PC-3 (cell line): ENCODE data around the gene TAX1BP3. TPM values are rescaled to one million over a fixed set of nuclear protein-coding genes. Genes with fewer than 3 reads are reported as not detected.

Source experiments
- ATAC-seq: fragments of 200-7000 bp; cut with Tn5 transposase; 2 replicates; pipeline ENCODE4 v1.9.1; 2020; ENCODE audit warnings: mild to moderate bottlenecking, moderate library complexity
- Bru-seq: library from RNA; stranded (reverse); fragments of 400-500 nt; gene quantifications from one replicate; lab custom pipeline; 2021; lab: Mats Ljungman, UMichigan
- BruChase-seq, 2 experiments: library from RNA; stranded (reverse); fragments of 400-500 nt; gene quantifications; one replicate each; lab custom pipeline; 2021; lab: Mats Ljungman, UMichigan
- BruUV-seq: library from RNA; stranded (reverse); fragments of 400-500 nt; replicated peaks from 2 replicates; lab custom pipeline; 2021; lab: Mats Ljungman, UMichigan
- CTCF ChIA-PET: fragments of 300-600 bp; sonication (Branson Sonifier 250); formaldehyde crosslinking; loops from one replicate; lab custom pipeline; 2022; ENCODE audit warnings: antibody characterized with exemption; lab: Charles Lee
- POLR2A ChIA-PET: fragments of 300-600 bp; sonication (Branson Sonifier 250); formaldehyde crosslinking; loops from one replicate; lab custom pipeline; 2022; ENCODE audit warnings: antibody characterized with exemption; ENCODE audit not compliant: unreplicated experiment; lab: Charles Lee
- DNase-seq: peaks from one replicate; pipeline ENCODE4 v3.0.0-alpha.2; 2015
- H2AFZ ChIP-seq: fragments of 300-600 bp; sonication (generic); 2 replicates; pipeline ENCODE4 v1.6.0; 2016; ENCODE audit warnings: antibody characterized with exemption, low read length
- H3F3A ChIP-seq: fragments of 300-600 bp; sonication (generic); one replicate; pipeline ENCODE4 v1.6.0; 2017; ENCODE audit warnings: antibody characterized with exemption, low read length, control low read depth, mild to moderate bottlenecking; ENCODE audit not compliant: unreplicated experiment
- H3K27ac ChIP-seq: fragments of 300-600 bp; sonication (generic); 2 replicates; pipeline ENCODE4 v1.5.1; 2016; ENCODE audit warnings: mild to moderate bottlenecking, low read length
- H3K27me3 ChIP-seq: fragments of 300-600 bp; sonication (generic); 2 replicates; pipeline ENCODE4 v1.6.1; 2016; ENCODE audit warnings: low read length, mixed read lengths
- H3K36me3 ChIP-seq: fragments of 300-600 bp; sonication (generic); 2 replicates; pipeline ENCODE4 v1.6.1; 2016; ENCODE audit warnings: low read depth, mixed run types, low read length, mixed read lengths
- H3K4me1 ChIP-seq: fragments of 300-600 bp; sonication (generic); 2 replicates; pipeline ENCODE4 v1.5.1; 2016; ENCODE audit warnings: low read length; ENCODE audit not compliant: insufficient read depth
- H3K4me2 ChIP-seq: fragments of 300-600 bp; sonication (generic); 2 replicates; pipeline ENCODE4 v1.6.0; 2016; ENCODE audit warnings: low read length
- H3K4me3 ChIP-seq: fragments of 300-600 bp; sonication (generic); 2 replicates; pipeline ENCODE4 v1.5.1; 2016; ENCODE audit warnings: mild to moderate bottlenecking, low read length, mixed read lengths
- H3K79me2 ChIP-seq: fragments of 300-600 bp; sonication (generic); 2 replicates; pipeline ENCODE4 v1.6.1; 2017; ENCODE audit warnings: low read length, mixed read lengths
- H3K9ac ChIP-seq: fragments of 300-600 bp; sonication (generic); 2 replicates; pipeline ENCODE4 v1.6.0; 2016; ENCODE audit warnings: mild to moderate bottlenecking, low read length
- H3K9me2 ChIP-seq: fragments of 300-600 bp; sonication (generic); replicated peaks from 2 replicates; pipeline ENCODE4 v1.6.1; 2016; ENCODE audit warnings: mixed run types, low read length, mixed read lengths
- H3K9me3 ChIP-seq: fragments of 300-600 bp; sonication (generic); 2 replicates; pipeline ENCODE4 v1.6.1; 2016; ENCODE audit warnings: low read length, mixed read lengths
- H4K20me1 ChIP-seq: fragments of 300-600 bp; sonication (generic); 2 replicates; pipeline ENCODE4 v1.6.1; 2016; ENCODE audit warnings: low read length, mixed read lengths
- EZH2 ChIP-seq: fragments of 300-600 bp; sonication (generic); IDR thresholded peaks from one replicate; pipeline ENCODE4 v1.6.1; 2017; ENCODE audit warnings: antibody characterized with exemption, mild to moderate bottlenecking, low read length; ENCODE audit not compliant: unreplicated experiment
- EZH2phosphoT487 ChIP-seq: fragments of 300-600 bp; sonication (generic); IDR thresholded peaks from 2 replicates; pipeline ENCODE4 v1.6.1; 2018; ENCODE audit warnings: mild to moderate bottlenecking, antibody characterized with exemption, low read length, borderline replicate concordance
- intact Hi-C: fragments of 100-400 bp; cut with micrococcal nuclease; formaldehyde crosslinking; loops from 2 replicates; pipeline ENCODE4 v1.9.0; 2023
- long read RNA-seq: library from polyadenylated mRNA; unstranded; transcript quantifications from one replicate; pipeline ENCODE4 v2.0.0, GENCODE V29; 2021; ENCODE audit not compliant: unreplicated experiment
- total RNA-seq: library from RNA; depleted of rRNA; stranded (reverse); fragments of >200 nt; gene quantifications from 2 replicates; pipeline ENCODE4 v1.2.3, GENCODE V29; 2014; rRNA removed
- TF ChIP-seq, protein P1 (sequence below): fragments of 300-600 bp; sonication (generic); conservative IDR thresholded peaks from 2 replicates; pipeline ENCODE4 v1.5.1; 2017; ENCODE audit warnings: antibody characterized with exemption, low read depth, mild to moderate bottlenecking, low read length

Gene TAX1BP3, protein sequence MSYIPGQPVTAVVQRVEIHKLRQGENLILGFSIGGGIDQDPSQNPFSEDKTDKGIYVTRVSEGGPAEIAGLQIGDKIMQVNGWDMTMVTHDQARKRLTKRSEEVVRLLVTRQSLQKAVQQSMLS
- total RNA-seq = 87.7 and 100 TPM in 2 replicates
- percentile 83 among the genes with signal in this experiment for Bru-seq, nascent RNA
- percentile 90 among the genes with signal in this experiment for BruChase-seq, experiment 1, labeled RNA remaining after a 6-hour chase
- BruChase-seq, experiment 2, labeled RNA remaining after a 2-hour chase = percentile 86 among the genes with signal in this experiment
- long read RNA-seq, transcript TAX1BP3-201 (4 exons, 1,377 nt) = major isoform, 19 of 27 reads
- long read RNA-seq, partial matches to known transcripts = 0 of 27 reads
- long read RNA-seq, other reads (novel, unspliced or antisense) = 8 of 27 reads

DNA sequence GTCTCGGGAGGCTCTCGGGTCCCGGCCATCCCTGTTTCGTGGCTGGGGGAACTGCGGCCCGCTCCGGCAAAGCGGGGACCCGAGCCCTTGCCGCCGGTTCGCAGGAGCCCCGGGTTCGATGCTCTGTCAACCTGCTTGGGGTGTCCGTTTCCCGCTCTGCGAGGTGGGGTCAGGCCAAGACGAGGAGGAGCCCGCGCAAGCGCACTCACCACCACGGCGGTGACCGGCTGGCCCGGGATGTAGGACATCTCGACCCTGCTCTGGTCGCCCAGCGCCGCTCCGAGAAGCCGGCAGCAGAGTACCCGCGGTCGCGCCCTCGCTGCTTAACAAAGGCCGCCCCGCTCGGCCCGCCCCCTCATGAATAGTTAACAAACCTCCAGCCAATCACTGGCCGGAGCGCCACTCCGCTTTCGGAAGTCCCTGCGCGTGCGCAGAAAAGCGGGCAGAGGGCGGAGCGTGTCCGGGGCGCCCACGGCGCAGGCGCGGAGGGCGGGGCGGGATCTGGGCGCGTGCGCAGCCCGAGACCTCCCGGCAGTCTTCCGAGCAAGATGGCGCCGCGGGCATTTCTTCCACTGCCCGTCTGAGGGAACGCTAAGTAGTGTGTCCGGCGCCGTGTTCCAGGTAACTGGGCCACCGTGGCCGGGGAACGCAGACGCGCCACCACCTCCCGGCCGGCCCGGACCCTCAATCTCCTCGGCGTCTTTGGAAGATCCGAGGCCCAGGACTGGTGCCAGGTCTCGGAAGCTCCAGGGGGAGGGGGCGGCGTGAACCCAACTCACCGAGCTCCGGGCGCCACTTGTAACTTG is at the start of gene TAX1BP3, which contains the start of gene EMC6:
Gene TAX1BP3 (minus strand): TSS at position 300 of the 806 bp plus-strand sequence. CDS start 52 bp downstream, at position 248.
Gene EMC6 (plus strand): TSS at position 534 of the 806 bp plus-strand sequence. CDS start 335 bp downstream, outside the sequence.
- H3K79me2 ChIP-seq = peaks cover 47% of the 10 kb centered on the region
- peaks cover 11% of the 10 kb centered on the region; the same call in 1 of the 2 replicates for H3K4me1 ChIP-seq
- peak within 1 kb of the TSS; percentile 86 for H2AFZ ChIP-seq
- BruUV-seq = no TSS peak
- no peaks in the 10 kb centered on the region for H3K27me3 ChIP-seq
- no peaks in the 10 kb centered on the region for H3K9me2 ChIP-seq
- peak within 1 kb of the TSS; percentile 99 for H3K4me2 ChIP-seq
- no peaks in the 10 kb centered on the region for H3K9me3 ChIP-seq
- ATAC-seq = peak; percentile 89
- ChIA-PET POLR2A (interaction anchor here (0.7 kb wide), 1 partner anchor 942 kb away, joined by 4 read pairs; no protein-coding TSS in a partner anchor), CTCF (no interaction called here)
- DNase-seq = peak; percentile 96
- H3K4me3 ChIP-seq = peak within 1 kb of the TSS; percentile 99
- peak within 1 kb of the TSS; percentile 83 for H3K27ac ChIP-seq
- H3K36me3 ChIP-seq = no peaks in the 10 kb centered on the region
- intact Hi-C loops = loop anchor here (2.0 kb wide), 1 partner anchor 32 kb away; the partner anchor contains the start of genes CTNS and SHPK
- TF ChIP-seq, protein P1, sequence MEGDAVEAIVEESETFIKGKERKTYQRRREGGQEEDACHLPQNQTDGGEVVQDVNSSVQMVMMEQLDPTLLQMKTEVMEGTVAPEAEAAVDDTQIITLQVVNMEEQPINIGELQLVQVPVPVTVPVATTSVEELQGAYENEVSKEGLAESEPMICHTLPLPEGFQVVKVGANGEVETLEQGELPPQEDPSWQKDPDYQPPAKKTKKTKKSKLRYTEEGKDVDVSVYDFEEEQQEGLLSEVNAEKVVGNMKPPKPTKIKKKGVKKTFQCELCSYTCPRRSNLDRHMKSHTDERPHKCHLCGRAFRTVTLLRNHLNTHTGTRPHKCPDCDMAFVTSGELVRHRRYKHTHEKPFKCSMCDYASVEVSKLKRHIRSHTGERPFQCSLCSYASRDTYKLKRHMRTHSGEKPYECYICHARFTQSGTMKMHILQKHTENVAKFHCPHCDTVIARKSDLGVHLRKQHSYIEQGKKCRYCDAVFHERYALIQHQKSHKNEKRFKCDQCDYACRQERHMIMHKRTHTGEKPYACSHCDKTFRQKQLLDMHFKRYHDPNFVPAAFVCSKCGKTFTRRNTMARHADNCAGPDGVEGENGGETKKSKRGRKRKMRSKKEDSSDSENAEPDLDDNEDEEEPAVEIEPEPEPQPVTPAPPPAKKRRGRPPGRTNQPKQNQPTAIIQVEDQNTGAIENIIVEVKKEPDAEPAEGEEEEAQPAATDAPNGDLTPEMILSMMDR = no peak
- TF ChIP-seq EZH2 = no peak
- no peak for TF ChIP-seq EZH2phosphoT487
- H3F3A ChIP-seq = no peaks in the 10 kb centered on the region
- peak within 1 kb of the TSS; percentile 95 for H3K9ac ChIP-seq
- H4K20me1 ChIP-seq = peaks cover 13% of the 10 kb centered on the region; the same call in 1 of the 2 replicates

DNA sequence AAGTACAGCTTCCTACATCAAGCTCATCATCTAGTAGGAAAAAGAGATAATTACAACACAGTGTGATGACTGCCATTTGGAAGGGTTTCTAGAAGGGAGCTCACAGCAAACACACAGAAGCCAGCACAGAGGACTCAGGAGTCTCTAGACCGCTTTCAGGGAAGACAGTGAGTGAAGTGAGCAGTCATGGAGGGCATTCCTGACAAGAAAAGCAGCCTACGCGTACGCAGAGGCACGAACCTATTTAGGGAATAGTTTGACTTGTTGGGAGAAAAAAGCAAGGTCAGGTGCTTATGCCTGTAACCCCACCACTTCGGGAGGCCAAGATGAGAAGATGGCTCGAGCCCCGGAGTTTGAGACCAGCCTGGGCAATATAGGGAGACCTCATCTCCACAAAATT is 46.9 kb upstream of the TAX1BP3 start:
- no peak overlapping the region for H3K9ac ChIP-seq
- H3K27me3 ChIP-seq = no peaks in the 10 kb centered on the region
- no peak for ATAC-seq
- H3F3A ChIP-seq = no peaks in the 10 kb centered on the region
- CTCF ChIA-PET = no interaction called here
- H3K36me3 ChIP-seq = peaks cover 17% of the 10 kb centered on the region
- intact Hi-C loops = no loop called here
- no peak overlapping the region for H3K27ac ChIP-seq
- H3K9me2 ChIP-seq = no peaks in the 10 kb centered on the region
- H3K4me1 ChIP-seq = peaks cover 12% of the 10 kb centered on the region
- no peak for TF ChIP-seq EZH2phosphoT487
- TF ChIP-seq, protein P1 = no peak
- TF ChIP-seq EZH2 = no peak
- H3K9me3 ChIP-seq = no peaks in the 10 kb centered on the region
- POLR2A ChIA-PET = no interaction called here
- H3K79me2 ChIP-seq = no peaks in the 10 kb centered on the region
- H4K20me1 ChIP-seq = no peaks in the 10 kb centered on the region
- BruUV-seq = no TSS peak
- no peak overlapping the region for H2AFZ ChIP-seq
- DNase-seq = no peak
- H3K4me3 ChIP-seq = no peak overlapping the region
- no peak overlapping the region for H3K4me2 ChIP-seq
